Adipocyte (in vitro differentiated cells): ENCODE results near the gene PRR5.
"Not testable (repeated sequence)": the region's sequence is repeated elsewhere in the genome, so short reads cannot be mapped to it uniquely, and the experiment has no call there.

ENCODE experiments used
- DNase-seq: peaks from one replicate; pipeline ENCODE4 v3.0.0-alpha.2; 2015; ENCODE audit warnings: low read depth
- H3K27me3 ChIP-seq: replicated peaks from 2 replicates; pipeline ENCODE4 v1.7.0; 2013; ENCODE audit warnings: mild to moderate bottlenecking, low read length, moderate library complexity; ENCODE audit not compliant: control insufficient read depth, insufficient read depth
- H3K36me3 ChIP-seq: 2 replicates; pipeline ENCODE4 v1.7.0; 2013; ENCODE audit warnings: low read length, mild to moderate bottlenecking, moderate library complexity; ENCODE audit not compliant: control insufficient read depth, insufficient read depth, severe bottlenecking
- H3K4me1 ChIP-seq: 2 replicates; pipeline ENCODE4 v1.7.0; 2013; ENCODE audit warnings: mild to moderate bottlenecking, low read length, moderate library complexity; ENCODE audit not compliant: control insufficient read depth, insufficient read depth
- H3K4me3 ChIP-seq: 2 replicates; pipeline ENCODE4 v1.7.0; 2013; ENCODE audit warnings: mild to moderate bottlenecking, low read length, moderate library complexity
- H3K9ac ChIP-seq: 2 replicates; pipeline ENCODE4 v1.7.0; 2013; ENCODE audit warnings: mild to moderate bottlenecking, low read length, moderate library complexity
- H3K9me3 ChIP-seq: 2 replicates; pipeline ENCODE4 v1.7.0; 2013; ENCODE audit warnings: mild to moderate bottlenecking, low read length, moderate library complexity; ENCODE audit not compliant: control insufficient read depth

Gene PRR5

DNA sequence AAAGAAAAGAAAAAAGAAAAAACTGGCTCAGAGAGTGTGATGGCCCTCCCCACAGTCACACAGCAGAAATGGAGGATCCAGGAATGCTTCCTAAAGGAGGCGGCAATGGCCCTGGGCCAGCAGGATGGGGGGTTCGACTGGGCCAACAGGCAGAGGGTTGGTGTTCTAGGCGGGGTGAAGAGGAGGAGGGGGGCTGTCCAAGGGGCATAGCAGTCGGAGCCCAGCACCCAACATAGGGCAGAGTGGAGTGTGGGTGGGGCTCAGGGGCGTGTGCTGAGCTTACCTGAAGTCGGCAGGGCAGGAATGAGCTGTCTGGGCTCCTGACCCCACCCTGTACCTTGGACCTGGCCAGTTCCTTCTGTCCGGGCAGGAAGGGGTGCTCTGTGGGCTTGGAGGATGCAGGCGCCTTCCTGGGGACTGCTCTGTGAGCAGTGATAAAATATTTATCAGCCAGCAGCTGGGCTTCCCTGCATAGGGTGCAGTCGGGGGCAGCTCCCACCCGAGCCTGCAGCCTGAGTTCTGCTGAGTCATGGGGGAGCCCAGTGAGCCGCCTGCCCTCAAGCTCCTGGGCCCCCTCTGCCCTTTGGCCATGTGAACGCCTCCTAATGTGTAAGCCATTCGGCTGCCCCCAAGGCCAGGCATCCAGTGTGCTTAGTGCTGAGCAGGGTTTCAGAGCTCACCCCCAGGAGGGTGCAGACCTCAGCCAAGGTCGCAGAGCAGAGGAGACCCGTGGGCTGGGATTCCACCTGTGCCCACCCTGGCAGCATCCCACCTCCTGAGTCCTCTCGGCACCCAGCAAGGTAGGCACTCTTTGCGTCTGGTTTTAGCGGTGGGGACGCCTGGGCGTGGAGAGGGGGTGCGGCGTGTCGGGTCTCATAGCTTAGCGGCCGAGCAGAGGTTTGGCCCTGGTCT, 25.3 kb upstream of the PRR5 start:
- H3K4me1 ChIP-seq, result peaks cover 11% of the 10 kb centered on the region
- no peaks in the 10 kb centered on the region for H3K9me3 ChIP-seq
- H3K36me3 ChIP-seq, result peaks cover 4% of the 10 kb centered on the region
- H3K27me3 ChIP-seq, result no peaks in the 10 kb centered on the region
- DNase-seq, result peak; percentile 24
- H3K4me3 ChIP-seq, result no peak overlapping the region
- H3K9ac ChIP-seq, result no peak overlapping the region

DNA sequence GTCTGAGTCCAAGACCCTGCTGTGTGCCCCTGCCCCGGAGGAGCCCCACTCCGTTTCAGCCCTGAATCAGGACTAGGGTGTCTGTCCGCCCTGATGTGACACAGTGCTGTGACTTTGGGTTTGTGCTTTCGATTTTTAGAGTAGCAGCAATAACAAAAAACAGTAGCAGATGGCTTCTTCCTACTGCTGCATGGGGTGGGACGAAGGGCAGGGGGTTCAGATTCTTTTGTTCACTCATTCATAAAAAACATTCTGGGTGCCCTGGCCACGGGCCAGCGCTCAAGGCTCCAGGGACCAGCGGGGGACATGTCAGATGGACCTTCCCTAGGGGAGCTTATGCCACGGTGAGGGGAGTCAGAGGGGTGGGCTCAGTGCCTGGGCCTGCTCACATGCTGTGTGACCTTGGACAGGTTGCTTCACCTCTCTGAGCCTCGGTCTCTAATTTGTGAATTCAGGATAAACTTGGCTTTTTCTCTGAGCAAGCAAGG, 24.6 kb upstream of the PRR5 start:
- DNase-seq, result no peak
- no peaks in the 10 kb centered on the region for H3K27me3 ChIP-seq

DNA sequence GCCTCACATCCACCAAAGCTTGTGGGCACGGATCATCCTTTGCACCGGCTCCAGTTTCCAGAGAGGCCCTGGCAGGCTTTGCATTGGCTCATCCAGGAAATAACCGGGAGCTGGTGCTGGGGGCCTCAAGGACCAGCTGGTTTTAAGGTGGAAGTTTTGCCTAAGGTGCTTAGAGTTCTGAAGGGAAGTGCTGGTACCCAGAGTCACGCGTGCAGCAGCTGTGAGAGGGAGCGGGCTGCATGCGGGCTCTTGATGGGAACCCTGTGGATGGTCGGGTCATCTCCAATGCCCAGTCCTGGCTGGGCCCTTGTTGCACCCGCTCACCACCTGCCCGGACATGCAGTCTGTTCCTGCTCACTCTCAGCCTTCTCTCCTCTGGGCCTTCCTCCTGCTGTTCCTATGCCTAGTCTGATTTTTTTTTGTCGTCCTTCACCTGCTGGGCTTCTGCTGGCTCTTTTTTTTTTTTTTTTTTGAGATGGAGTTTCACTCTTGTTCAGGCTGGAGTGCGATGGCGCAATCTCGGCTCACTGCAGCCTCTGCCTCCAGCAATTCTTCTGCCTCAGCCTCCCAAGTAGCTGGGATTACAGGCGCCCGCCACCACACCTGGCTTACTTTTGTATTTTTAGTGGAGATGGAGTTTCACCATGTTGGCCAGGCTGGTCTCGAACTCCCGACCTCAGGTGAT, 24.0 kb upstream of the PRR5 start:
- Histone ChIP-seq H3K9me3 (no peaks in the 10 kb centered on the region), H3K9ac (no peak overlapping the region), H3K27me3 (no peaks in the 10 kb centered on the region), H3K4me1 (peaks cover 8% of the 10 kb centered on the region), H3K36me3 (peaks cover 4% of the 10 kb centered on the region), H3K4me3 (no peak overlapping the region)
- no peak for DNase-seq

More for the DNA sequence above, 24.6 kb upstream of the PRR5 start:
- Histone ChIP-seq H3K4me1 (peaks cover 8% of the 10 kb centered on the region), H3K4me3 (no peak overlapping the region), H3K9me3 (no peaks in the 10 kb centered on the region), H3K36me3 (peaks cover 4% of the 10 kb centered on the region), H3K9ac (no peak overlapping the region)

DNA sequence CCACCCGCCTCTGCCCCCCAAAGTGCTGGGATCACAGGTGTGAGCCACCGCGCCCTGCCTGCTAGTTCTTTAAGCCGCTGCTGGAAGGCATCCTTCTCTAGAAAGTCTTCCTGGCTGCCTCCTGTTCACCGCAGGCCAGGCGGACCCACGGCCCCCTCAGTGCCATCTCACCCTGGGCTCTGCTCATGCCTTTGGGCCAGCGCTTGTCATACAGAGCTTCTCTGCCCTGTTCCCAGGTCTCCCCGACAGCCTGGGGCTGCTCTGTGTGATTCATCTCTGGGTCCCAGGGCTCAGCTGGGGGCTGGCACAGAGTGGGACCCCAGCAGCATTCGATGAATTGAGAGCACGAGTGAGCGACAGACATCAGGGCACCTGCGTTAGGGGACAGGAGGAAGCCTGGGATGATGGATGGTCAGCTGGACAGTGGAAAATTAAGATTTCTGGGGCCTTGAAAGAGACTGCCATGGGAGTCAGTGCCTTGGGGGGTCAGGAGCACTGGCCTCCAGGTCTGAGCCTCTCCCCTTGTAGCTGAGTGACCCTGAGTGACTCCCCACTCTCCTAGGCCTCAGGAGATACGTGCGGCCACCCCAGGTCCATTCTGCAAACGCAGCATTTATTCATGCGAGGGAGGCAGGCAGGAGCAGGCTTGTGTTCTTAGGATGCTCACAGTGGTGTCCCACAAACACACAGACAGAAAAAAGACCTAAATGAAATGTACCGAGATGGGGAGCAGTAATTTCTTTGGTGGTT, 23.3 kb upstream of the PRR5 start:
- no peak for DNase-seq
- H3K4me1 ChIP-seq, result peaks cover 8% of the 10 kb centered on the region
- H3K4me3 ChIP-seq, result no peak overlapping the region
- H3K9me3 ChIP-seq, result no peaks in the 10 kb centered on the region
- H3K27me3 ChIP-seq, result no peaks in the 10 kb centered on the region
- peaks cover 4% of the 10 kb centered on the region for H3K36me3 ChIP-seq
- no peak overlapping the region for H3K9ac ChIP-seq

DNA sequence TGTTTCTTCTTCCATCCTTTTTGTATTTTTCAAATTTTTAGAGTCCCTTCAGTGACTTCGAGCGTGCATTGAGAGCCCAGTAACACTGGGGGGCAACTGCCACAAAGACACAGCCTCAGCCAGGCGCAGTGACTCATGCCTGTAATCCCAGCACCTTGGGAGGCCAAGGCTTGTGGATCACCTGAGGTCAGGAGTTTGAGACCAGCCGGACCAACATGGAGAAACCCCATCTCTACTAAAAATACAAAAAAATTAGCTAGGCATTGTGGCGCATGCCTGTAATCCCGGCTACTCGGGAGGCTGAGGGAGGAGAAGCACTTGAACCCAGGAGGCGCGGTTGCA, 22.7 kb upstream of the PRR5 start:
- not testable (repeated sequence) for DNase-seq, H3K27me3 ChIP-seq, H3K4me3 ChIP-seq, H3K9me3 ChIP-seq, H3K9ac ChIP-seq, H3K4me1 ChIP-seq, H3K36me3 ChIP-seq

DNA sequence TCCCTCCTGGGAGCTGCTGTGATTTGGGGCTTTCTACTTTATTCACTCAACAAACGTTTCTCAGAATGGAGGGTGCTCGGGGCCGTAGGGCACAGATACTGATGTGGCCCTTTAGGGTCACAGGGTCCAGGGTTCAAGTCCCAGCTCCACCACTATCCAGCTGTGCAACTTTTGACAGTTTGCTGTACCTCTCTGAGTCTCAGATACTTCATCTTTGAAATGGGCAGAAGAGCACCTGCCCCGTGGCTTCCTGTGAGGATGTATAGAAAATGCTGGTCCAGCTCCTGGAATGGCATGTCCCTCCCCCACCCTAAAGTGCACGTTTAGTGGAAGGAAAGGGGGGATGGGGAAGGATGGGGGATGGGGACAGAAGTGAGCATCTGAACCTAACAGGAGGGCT, 21.9 kb upstream of the PRR5 start:
- H3K36me3 ChIP-seq, result peaks cover 4% of the 10 kb centered on the region
- no peaks in the 10 kb centered on the region for H3K9me3 ChIP-seq
- no peak for DNase-seq
- H3K4me1 ChIP-seq, result peaks cover 16% of the 10 kb centered on the region
- H3K27me3 ChIP-seq, result no peaks in the 10 kb centered on the region
- no peak overlapping the region for H3K9ac ChIP-seq
- no peak overlapping the region for H3K4me3 ChIP-seq

DNA sequence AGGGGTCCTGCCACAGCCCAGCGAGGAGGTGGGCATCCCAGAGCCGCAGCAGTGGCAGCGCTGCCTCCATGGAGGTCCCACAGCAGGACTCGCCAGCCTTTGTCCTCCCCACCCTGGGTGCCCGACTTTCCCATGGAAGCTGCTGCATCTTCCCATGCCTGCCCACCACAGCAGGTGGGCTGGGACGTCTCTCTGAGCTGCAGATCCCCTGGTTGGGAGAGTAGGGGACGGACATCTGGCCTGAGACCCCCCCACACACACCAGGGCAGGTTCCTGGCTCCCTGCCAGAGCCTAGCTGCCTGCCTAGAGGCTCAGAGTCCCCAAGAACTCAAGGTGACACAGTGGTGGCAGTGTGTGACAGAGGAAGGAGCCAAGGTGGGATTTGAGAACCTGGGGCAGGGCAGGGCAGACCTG, 21.5 kb upstream of the PRR5 start:
- no peak for DNase-seq
- no peak overlapping the region for H3K4me3 ChIP-seq
- no peaks in the 10 kb centered on the region for H3K9me3 ChIP-seq
- peaks cover 21% of the 10 kb centered on the region for H3K4me1 ChIP-seq
- H3K9ac ChIP-seq, result no peak overlapping the region
- H3K27me3 ChIP-seq, result no peaks in the 10 kb centered on the region
- H3K36me3 ChIP-seq, result peaks cover 4% of the 10 kb centered on the region

DNA sequence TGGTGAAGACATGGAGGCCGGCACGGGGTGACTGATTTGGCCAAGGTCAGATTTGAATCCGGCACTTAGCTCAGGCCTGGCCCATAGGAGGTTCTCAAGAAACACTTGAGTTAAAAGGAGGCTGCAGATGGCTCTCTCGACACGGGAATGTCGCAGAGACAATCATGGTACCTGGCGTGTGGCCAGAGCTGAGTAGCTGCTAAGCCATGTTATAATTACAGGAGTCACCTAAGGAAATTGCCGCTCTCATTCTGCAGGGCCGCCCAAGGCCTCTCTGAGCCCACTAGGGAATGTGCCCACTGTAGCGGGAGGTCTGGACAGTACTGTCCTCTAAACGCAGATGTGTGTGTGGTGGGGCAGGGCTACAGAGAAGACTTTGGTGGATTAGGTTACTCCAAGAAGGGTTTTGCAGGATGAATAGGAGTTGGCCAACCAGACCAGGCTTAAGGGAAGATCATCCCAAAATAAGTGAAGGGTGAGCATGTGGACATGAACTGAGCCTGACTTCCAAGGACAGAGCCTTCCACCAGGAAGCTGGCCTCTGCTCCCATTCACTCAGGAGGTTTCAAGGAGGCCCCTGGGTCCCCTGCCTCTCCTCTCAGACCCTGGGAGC, 19.3 kb upstream of the PRR5 start:
- DNase-seq, result no peak
- H3K4me3 ChIP-seq, result no peak overlapping the region
- peaks cover 27% of the 10 kb centered on the region for H3K4me1 ChIP-seq
- no peak overlapping the region for H3K9ac ChIP-seq
- H3K9me3 ChIP-seq, result no peaks in the 10 kb centered on the region
- H3K27me3 ChIP-seq, result no peaks in the 10 kb centered on the region
- peaks cover 4% of the 10 kb centered on the region for H3K36me3 ChIP-seq

DNA sequence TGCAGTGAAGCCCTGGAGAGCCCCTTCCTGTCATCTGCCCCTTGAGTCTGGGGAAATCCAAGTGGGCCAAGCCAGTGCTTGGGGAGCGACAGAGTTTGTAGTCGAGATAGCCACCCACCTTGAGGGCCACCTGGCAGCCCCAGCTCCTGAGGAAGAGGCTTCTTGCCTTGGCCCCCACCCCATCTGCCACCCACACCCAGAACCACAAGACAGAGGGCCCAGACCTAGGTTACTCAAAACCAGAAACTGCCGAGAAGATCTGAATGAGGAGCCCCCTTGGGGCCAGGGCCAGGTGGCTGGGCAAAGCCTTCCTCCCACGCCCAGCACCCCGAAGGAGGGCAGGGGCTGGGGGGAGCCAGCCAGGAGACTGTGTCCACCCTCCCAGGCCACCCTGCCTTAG, 18.8 kb upstream of the PRR5 start:
- Histone ChIP-seq H3K4me3 (no peak overlapping the region), H3K27me3 (no peaks in the 10 kb centered on the region), H3K4me1 (peaks cover 27% of the 10 kb centered on the region), H3K36me3 (peaks cover 4% of the 10 kb centered on the region), H3K9ac (no peak overlapping the region), H3K9me3 (no peaks in the 10 kb centered on the region)
- no peak for DNase-seq

DNA sequence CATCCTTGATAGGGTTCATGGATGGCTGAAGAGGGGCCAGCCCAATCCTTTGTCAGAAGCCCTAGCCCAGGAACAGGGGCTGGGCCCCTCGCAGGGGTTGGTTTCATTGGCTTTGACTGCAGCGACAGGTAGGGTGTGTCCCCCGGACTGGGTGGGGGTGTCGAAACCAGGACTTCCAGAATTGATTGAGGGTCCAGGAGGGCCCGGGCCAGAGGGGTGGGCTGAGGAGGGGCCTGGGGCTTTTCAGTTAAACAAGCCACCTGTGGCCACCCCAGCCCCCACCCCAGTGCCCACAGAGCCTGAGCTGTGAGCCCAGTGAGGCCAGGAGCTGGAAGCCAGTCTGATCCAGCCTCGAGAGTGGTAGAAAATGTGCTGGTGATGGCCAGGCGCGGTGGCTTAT, 18.1 kb upstream of the PRR5 start:
- Histone ChIP-seq H3K4me3 (no peak overlapping the region), H3K27me3 (no peaks in the 10 kb centered on the region), H3K4me1 (peaks cover 27% of the 10 kb centered on the region), H3K9ac (no peak overlapping the region), H3K9me3 (no peaks in the 10 kb centered on the region), H3K36me3 (peaks cover 4% of the 10 kb centered on the region)
- DNase-seq, result no peak
